Medulla oblongata (tissue), 1 donor: ENCODE data around the gene AGR2.
"Not testable (repeated sequence)": the region's sequence is repeated elsewhere in the genome, so short reads cannot be mapped to it uniquely, and the experiment has no call there.

ENCODE experiments used
- DNase-seq: peaks from one replicate; pipeline ENCODE4 v3.0.0-alpha.2; 2015; ENCODE audit errors: extremely low spot score

AGR2 gene

DNA sequence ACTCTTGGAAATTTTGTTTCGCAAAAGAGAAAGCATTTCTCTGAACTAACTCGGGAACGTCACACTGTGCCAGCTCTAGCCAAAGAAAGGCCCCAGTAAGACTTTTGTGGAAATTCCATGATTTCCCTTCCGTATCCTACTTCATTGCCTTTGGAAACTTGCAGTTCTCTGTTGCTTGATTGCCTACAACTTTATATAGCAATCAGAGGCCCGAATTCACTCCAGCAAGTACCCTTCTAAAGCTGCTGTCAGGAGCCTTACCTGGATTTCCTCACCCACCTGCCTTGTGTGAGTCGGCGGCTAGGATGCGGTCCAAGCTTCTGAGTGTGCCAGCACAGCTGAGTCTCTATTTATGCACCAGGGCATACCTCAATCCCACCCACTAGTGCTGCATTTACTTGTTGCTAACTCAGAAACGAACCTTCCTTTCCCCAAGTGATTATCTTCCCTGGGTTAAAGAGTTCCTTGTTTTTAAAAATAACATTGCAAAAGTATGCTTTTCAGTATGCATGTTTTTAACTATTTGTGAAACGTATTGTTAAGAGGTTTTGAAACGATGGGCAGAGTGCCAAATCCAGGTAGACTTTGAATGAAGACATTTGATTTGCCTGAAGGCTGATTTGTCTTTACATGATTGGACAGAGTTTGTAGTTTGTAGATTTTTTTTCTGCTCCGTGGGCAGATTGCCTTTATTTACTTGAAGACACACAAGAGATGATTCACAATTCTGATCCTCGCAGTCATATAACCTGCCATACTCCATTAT is at the start of gene AGR2:
Gene AGR2, minus strand, starts transcription at position 326 of the 766 bp plus-strand sequence. CDS start 3,203 bp downstream, outside the sequence.
- no peak for DNase-seq

DNA sequence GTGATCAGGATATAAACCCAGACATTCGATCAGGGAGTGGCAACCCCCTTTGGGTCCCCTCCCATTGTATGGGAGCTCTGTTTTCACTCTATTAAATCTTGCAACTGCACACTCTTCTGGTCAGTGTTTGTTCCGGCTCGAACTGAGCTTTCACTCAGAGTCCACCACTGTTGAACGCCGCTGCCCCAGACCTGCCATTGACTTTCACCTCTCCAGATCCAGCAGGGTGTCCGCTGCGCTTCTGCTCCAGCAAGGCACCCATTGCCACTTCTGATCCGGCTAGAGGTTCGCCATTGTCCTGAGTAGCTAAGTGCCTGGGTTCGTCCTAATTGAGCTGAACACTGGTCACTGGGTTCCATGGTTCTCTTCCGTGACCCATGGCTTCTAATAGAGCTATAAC is 48.4 kb upstream of the AGR2 start:
- not testable (repeated sequence) for DNase-seq

DNA sequence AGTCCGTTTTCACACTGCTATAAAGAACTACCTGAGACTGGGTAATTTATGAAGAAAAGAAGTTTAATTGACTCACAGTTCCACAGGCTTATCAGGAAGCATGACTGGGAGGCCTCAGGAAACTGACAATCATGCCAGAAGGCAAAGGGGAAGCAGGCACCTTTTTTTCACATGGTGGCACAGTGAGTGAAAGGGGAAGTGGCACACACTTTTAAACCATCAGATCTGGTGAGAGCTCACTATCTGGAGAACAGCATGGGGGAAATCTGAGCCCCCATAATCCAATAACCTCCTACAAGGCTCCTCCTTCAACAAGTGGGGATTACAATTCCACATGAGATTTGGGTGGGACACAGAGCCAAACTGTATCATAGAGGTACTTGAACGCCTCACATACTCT is 47.0 kb upstream of the AGR2 start:
- peak; percentile 70 for DNase-seq

DNA sequence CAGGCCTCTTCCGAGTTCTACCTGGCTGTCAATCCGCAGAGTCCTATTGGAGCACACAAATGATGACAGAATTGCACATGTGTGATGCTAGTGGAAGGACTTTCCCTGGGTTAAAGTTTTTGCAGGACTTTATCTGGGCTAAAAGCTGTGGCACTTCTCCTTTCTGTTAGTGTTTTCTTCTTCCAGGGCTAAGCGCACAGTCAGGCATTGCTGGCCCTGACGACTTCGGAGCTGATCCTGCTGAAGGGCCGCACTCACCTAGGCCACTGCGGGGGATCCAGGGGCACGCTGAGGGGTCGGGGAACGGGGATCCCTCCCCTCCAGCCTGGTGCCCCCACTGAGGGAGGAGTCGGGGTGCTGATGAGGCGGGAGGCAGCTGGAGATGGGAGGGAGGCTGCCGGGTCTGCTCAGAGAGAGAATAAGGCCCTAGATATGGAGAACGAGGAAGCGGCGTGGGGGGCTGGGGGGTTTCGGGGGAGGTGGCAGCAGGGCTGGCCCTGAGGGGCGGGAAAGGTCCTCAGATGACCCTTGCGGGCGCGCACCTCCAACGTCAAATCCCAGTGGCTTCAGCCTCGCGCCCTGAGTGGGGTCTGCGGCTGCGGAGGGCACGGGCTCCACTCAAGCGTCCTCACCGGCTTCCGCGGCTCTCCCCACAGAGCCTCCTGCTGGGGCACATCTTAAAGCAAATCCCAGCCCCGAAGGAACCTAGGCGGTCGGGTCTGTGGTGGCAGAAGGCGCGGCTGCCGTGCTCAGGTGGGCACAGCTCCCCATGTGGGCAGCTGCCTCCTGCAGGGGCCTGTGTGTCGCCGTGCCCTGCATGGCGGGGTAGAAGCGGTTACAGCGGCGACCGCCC is 46.0 kb upstream of the AGR2 start:
- DNase-seq, result peak; percentile 9

DNA sequence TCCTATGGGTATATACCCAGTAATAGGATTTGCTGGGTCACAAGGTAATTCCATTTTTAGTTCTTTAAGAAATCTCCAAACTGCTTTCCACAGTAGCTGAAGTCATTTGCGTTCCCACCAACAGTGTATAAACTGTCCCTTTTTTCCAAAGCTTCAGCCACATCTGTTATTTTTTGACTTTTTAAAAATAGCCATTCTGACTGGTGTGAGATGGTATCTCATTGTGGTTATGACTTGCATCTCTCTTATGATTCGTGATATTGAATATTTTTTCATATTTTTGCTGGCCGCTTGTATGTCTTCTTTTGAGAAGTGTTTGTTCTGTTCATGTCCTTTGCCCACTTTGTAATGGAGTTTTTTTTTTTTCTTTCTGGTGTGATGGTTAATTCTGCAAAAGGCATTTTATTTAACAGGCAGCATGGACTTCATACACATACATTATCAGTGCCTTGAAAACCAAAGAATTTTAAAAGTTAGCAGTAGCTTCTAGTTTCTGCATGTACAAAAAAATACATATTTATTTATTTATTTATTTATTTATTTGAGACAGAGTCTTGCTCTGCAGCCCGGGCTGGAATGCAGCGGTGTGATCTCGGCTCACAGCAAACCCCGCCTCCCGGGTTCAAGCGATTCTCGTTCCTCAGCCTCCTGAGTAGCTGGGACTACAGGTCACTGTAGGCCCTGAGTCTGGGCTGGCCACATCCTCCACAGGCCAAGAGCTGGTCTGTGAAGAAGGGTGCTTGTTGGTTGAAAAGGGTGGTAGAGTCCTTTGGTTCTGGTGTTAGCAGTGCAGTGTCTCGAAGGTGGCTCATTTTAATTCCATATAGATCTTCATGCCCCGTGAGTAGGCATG is 44.7 kb upstream of the AGR2 start:
- DNase-seq, result no peak

DNA sequence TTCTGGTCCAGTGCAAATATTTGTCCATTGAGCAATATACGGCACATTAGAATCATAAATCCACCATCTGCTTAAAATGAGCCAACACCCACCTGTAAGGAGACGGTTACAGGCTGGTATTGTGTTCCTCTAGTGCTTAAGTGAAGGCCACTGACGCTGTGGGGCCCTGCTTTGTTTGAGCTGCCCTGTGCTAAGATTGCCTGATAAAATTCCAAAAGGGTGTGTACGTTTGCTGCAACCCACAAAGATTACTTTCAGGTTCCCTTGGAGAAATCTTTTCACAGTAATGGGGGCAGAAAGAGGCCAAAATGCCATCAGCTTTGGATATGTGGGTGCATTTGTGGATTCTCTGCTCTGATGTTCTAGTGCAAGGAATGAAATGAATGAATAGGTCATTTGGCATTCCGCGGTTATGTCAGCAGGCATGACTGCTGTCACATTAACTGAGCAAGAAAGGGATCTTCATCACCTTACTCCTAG is 42.6 kb upstream of the AGR2 start:
- DNase-seq, result no peak

DNA sequence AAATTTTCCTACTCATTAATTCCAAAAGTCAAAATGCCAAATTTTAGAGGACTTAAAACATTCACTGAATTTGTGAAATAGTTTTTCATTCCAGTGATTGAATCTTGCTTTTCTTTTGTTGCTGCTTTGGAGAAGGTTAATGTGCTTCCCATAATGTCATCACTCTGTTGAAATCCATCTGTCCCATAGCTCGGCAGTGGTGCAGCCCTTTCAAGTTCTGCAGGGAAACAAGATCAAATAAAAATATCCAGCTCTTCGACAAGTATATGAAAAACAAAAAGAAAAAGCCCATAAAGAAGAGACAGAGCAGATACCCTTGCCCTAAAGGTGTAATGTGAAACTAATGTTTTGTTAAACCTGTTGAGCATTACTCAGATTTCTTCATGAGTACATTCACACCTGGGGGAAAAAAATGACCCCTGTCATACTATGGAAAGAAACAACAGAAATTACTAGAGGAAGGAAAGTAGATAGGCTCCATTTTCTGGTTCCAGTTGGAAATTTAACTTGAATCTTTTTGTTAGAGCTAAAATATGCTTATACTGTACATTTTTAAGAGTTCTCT is 41.9 kb upstream of the AGR2 start:
- no peak for DNase-seq

DNA sequence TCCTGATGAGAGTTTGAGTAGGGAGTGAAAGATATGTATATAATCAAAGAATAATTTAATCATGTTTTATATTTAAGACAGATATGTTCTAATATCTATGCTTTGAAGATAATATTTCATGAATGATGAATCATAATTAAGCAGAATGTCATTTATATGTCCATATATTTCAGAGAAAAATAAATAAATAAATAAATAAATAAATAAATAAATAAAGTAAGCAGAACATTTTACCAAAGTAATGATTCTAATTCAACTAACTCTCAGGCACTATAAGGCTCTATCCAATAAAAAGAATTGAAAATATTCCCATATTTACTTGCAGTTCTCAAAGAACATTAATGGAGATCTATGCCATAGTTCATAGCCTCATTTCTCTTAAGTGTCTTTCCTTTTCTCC is 40.9 kb upstream of the AGR2 start:
- DNase-seq, result no peak

DNA sequence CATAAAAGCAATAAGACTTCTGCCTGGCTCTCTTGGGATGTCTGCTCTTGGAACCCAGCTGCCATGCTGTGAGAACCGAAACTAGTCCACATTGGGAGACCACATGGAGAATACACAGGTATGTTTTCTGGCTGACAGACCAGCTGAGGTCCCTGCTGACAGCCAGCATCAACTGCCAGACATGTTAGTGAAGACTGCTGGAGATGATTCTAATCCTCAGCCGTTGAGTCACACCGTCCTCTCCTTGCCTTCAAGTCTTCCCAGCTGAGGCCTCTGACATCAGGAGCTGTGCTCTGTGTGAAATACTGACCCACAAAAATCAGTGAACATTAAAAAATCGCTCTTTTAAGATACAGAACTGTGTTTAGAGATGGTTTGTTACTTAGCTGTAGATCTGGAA is 36.9 kb upstream of the AGR2 start:
- DNase-seq, result no peak

DNA sequence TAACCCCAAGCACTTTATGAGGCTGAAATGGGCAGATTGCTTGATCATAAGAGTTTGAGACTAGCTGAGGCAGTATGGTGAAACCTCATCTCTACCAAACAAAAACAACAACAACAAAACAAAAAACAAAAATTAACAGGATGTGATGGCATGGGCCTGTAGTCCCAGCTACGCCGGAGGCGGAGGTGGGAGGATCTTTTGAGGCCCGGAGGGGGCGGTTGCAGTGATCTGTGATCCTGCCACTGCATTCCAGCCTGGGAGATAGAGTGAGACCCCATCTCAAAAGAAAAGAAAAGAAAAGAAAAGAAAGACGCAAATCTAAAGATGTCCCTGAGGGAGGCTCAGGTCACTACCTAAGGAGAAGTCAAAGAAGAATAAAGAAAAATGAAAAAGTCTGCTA is 35.3 kb upstream of the AGR2 start:
- no peak for DNase-seq

DNA sequence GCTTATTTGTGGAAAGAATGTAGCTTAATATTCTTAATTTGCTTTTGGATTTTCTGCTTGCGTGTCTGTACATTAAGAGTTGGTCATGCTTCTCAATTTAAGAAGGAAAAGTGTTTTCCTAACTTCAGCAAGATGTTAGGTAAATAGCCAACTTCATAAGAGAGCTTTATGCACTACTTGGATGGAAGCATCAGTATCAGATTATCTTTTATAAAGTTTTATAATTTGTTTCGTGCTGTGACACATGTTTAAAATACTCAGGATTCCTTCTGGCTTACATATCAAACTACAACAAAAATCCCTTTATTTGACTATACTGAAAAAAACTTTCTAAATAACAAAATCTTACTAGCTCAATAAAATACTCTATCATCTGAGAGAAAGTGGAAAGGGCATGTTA is 34.8 kb upstream of the AGR2 start:
- DNase-seq, result no peak

DNA sequence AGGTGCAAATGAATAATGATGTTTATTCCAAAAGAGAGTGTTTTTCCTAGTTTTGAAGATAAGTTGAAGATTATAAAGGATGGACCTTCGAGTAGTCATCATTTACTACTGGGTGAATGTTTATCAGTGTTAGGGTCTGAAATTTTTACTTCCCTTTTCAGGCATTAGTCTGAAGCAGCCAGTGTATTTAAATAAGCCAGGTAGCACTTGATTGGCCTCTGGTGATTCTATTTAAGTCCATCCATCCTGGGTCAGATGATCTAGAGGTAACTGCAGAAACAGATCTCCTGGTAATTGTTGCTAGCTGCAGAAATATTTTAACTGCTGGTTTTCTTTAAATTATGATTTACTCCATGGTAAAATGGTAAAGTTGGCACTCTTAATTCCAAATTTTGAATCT is 34.1 kb upstream of the AGR2 start:
- DNase-seq, result no peak

DNA sequence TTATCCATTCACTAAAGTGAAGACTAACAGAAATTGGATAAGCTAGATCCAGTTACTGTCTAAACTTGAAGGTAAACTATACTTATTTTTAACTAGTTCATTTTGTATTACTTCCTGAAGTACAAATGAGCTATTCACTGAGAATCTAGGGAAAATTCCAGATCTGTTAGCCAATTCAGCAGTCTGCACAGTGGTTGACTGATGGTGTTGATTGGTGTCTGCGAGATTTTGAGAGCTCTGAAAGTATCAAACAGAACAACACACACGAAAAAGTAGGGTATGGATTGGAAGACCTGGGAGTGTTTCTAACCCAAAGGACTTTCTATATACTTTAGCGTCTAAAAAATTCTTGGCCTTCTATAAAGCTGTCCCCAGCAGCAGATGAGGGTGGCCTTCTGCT is 33.6 kb upstream of the AGR2 start:
- no peak for DNase-seq

DNA sequence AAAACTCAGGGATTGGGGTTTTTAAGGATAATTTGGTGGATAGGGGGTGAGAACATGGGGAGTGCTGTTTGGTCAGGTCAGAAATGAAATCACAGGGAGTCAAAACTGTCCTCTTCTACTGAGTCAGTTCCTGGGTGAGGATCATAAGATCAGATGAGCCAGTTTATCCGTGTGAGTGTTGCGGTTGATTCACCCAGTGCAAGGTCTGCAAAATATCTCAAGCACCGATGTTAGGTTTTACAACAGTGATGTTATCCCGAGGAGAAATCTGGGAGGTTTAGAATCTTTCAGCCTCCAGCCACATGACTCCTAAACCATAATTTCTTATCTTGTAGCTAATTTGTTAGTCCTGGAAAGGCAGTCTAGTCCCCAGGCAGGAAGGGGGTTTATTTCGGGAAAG is 31.7 kb upstream of the AGR2 start:
- no peak for DNase-seq

DNA sequence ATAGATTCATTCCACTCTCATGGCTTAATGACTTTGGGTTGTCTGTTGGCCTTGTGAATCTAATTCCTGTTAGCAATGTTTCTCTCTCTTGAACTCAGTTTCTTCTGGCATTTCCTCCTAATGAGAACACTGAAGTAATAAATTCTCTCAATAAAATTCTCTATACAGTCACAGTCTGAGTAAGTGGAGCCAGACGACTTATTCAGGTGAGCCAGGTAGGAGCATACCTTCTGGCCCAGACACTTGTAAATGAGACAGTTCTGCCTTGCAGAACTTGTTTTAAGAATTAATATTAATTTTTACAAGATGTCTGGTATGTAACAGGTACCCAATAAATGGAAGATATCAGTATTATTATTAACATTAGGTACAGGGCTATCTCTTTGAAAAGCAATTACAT is 28.6 kb upstream of the AGR2 start:
- no peak for DNase-seq

DNA sequence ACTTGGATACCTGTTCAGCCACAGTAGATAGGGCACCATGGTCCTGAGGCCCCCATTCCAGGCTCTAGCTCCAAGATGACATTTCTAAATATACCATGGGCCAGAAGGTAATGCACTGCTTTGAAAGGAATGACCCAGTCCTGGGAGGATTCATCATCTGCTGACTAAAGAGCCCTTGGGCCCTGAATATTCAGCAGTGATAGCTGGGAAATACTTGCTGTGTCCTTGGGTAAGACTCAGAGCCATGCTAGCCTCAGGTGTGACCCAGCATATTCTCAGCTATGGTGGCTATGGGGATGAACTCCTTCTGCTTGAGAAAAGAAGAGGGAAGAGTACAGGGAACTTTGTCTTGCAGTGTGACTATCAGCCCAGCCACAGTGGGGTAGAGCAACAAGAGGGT is 21.3 kb upstream of the AGR2 start:
- DNase-seq, result no peak

DNA sequence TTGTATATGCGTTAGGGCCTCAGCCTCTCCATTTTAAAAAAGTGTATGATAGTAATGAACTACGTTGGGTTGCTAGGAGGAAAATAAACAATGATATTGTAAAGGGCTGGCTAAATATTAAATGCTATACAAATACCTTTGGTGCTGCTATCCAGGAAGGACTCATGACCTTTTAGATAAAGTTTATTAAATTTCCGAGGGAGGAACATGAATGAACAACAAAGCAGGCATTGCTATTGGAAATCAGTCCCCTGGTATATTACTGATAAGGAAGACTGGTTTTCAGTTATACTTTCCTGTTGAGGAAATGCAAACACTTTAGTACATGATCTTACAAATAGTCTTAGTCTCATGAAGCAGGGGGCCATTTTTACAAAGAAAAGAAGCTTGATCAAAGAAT is 17.2 kb upstream of the AGR2 start:
- no peak for DNase-seq

DNA sequence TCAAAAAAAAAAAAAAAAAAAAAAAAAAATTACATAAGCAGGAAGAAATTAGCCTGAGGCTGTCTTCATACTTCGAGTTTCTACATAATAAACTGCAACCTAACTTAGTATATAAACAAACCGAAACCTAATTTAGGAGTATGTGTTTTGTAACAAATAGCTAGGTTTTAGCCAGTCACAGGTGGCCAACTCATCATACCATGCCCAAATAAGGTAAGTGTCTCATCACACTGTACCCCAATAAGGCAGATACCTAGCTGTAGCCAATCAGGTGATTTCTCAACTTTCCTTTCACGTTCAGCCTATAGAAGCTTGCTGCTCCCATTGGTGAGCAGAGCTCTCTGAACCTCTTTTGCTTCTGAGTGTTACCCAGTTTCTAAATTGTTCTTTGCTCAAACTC is 13.9 kb upstream of the AGR2 start:
- no peak for DNase-seq

DNA sequence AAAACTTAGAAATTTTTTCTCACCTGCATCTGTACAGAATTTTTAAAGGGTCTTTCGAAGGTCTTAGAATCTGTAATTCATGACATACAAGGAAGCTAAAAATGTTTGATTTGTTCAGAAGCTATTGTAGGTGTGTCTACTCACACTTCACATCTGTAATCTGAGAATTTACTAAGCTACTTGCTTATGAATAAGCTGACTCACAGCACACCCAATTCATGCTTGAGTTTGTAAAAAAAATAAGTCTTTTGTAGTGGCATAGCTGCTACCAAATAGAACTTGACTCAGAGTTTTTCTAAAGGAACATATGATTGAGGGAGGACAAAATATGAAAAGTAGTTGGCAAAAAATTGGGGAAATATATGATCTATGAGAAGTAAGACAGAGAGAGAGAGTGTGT is 12.7 kb upstream of the AGR2 start:
- DNase-seq, result no peak

DNA sequence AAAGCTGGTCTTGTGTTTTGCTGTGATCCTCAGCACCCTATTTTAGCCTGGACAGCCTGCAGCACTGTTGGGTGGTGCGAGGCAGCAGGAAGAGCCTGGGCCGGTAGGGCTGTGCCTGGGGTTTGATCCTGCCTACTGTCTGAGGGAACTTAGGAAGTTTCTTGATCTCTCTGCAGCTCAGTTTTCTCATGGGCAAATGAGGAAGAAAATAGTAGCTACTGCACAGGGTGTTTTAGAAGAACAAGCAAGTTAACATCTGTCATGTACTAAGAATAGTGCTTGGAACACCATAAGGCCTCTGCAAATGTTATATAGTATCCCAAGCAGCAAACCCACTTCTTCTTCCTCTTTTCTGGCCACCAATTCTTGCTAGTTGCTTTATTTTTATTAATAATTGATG is 12.0 kb upstream of the AGR2 start:
- peak; percentile 74 for DNase-seq

DNA sequence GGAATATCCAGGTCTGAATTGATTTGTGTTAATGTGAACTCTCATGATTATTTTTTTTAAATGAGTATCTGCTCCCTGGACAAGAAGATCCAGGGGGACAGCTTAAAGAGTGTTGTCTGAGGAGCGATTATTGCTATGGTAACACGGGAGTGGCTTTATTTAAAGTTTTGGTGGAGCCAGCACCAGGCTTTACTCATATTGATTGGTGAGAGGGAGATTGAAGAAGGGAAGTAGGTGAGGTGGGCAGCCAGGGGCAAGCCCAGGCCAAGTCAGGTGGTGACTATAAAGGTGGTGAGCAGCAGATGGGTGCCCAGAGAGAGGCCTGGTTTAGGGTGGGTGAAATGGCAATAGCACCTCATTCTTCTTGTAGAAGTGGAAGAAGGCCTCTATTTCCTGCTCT is 10.2 kb upstream of the AGR2 start:
- no peak for DNase-seq

DNA sequence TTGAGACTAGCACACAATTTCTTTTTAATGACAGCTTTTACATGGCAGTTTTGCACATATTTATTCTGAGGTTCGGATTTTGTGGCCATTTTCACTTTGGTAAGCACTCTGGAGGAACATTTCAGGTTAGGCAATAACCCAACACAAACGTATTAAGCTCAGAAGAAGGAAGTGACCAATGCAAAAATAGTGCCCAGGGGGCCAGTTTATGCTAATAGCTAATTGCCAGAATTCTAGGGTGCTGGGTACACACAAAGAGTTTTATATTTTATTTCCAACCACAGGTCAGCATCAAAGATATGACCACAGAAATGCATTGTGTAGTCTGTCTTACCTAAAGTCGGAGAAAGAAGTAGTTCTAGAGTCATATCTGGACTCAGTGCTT is 8.4 kb upstream of the AGR2 start:
- peak; percentile 29 for DNase-seq
